ENCODE results near the gene ANKRD28.

The ANKRD28 gene

DNA sequence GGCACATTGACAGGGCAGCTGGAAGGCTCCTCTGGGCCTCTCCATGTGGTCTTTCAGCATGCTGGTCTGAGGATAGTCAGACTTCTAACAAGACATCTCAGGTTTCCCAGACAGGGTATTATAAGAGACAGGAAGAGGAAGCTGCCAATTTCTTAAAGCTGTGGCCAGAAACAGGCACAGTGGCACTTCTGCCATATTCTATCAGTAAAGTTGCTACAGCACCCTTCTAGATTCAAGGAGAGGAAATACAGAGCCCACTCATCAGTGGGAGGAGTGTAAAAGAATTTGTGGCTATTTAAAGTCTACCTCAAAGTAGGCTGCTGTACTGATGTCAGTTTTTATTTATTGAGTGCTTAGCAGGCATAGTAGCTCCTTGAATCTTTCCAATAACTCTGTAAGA, 140.8 kb downstream of the ANKRD28 start:
- no peak for DNase-seq

DNA sequence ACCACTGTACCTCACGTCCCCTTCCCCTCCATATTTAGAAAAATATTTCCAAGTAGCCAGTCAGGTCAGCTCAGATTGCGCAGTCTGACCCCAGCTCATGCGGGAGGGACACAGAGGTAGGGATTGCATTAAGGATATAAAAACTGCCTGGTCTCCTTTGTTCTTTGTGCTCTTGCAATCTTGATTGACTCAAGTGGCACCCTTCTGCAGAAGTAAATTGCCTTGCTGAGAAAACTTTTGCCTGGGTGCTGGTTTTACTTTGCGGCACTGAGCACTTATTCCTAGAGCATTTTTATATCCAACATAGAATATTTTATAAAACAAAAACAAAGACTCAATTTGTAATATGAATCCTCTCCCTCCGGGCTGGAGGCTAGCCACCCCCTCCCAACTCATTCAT, 141.4 kb downstream of the ANKRD28 start:
- no peak for DNase-seq

DNA sequence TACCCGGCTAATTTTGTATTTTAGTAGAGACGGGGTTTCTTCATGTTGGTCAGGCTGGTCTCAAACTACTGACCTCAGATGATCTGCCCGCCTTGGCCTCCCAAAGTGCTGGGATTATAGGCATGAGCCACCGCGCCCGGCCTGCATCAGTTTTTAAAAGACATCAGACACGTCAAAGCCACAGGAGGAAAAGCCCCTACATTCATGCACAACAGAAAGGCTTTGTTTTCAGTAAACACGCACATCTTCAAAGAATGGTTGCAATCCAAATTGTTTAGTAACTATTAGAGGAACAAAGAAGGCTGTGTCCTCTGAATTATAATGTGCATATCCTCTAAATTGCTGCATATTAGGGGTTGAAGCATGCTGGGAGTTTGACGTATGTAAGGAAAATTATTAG, 142.9 kb downstream of the ANKRD28 start:
- no peak for DNase-seq

DNA sequence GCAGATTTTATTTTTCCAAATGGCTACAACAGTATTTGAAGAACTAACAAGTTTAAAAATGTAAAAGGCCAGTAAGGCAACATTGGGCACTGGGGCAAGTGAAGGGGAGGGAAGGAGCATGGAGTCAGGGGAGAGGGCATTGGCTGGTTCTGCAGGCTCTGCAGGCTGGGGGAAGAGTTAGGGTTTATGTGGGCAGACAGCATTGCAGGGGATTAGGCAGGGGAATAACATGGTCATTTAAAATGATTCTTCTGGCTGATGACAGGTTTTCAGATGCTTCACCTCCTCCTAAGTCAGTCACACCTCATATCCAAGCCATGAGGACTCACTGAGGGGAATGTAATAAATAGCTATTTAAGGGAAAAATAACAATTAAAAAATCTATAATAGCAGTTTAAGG, 143.7 kb downstream of the ANKRD28 start:
- no peak for DNase-seq

DNA sequence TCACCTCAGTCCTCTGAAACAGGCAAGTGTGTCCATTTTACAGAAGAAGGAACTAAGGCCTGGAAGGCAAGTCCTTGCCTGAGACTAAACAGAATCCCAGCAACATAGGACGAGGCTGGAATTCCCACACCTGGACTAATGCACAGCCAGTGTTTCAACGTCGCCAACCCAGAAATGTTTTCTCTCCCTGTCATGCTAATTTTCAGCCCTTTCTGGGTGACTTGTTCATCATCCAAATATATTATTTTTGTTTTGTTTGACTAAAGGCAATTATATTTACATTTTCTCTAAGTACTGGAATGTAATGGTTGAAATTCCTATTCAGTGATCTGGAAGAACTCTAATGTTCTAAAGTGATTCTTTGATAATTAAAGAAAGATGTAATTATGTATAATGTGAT, 144.5 kb downstream of the ANKRD28 start:
- no peak for DNase-seq

DNA sequence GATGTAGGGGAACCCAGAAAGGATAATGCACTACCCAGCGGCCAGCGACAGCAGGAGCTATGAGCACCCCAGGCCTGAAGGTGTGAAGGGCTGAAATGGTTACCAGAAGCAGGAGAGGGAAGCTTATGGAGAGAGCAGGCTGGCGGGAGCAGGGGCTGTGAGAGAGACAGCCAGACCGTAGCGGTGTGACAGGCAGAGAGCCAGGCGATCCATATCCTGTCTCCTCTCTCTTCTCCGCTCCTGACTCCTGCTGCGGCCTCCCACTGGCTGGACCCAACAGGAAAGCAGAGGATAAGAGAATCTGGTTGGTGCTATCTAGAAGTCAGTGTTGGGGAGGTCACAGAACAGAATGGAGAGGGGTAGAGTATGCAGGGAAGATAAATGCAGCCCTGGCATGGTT, 146.4 kb downstream of the ANKRD28 start:
- no peak for DNase-seq

DNA sequence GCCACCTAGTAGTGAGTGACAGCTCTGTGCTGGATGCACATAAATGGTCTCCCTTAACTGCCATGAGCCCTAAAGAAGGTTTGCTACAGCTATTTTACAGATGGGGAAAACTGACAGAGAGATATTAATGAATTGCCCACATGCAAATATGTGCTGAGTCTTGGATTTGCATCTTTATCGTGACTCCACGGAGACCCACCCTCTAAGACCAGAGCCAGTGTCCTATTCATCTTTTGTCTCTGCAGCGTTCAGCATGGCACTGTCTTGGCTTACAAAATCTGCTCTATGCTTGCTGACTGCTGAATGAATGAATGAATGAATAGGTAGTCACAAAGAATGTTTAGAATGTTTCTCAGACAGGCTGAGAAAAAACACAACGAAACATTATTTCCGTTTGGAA, 147.9 kb downstream of the ANKRD28 start:
- DNase-seq: no peak

DNA sequence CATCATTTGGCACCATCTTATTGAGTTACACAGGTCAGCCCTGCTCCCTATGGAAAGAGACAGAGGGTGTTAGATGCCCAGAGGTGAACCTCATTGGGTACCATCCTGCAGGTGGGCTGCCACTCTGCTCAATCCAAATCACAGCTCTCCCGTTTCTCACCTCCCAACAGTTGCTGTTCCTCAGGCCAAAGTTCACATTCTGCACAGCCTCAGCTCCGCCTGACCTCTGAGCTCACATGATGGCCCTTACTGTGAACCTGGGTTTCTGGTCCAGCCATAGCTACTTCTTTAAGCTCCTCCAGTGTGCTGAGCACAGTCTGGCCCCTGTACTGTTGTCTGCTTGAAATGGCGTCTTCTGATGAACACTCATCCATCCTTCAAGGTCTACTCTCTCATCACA, 148.4 kb downstream of the ANKRD28 start:
- DNase-seq: no peak

DNA sequence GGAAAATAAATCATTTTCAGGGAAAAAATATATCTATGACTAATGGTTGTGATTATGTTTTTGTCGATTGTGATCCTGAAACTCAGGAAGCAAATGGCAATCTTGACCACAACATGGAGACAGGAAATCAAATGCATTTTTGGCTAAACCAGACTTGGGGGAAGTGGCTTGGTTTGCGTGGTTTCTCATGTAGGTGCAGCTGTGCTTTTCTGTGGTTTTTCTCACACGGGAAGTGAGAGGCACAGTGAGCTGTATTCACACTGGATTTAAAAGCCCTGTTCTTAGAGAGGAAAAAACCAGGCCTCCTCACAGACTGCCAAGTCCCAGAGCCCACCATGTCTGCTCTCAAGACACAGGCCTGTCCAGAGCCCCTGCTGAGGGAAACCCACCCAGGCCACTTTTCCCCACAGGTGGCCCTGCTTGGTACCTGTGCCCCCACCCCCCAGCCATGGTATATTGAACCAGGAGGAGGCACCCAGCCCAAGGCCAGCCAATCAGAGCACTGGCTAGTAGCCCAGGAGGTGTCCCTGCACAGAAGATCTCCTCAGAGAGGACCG, 150.1 kb downstream of the ANKRD28 start:
- DNase-seq: peak; percentile 66

DNA sequence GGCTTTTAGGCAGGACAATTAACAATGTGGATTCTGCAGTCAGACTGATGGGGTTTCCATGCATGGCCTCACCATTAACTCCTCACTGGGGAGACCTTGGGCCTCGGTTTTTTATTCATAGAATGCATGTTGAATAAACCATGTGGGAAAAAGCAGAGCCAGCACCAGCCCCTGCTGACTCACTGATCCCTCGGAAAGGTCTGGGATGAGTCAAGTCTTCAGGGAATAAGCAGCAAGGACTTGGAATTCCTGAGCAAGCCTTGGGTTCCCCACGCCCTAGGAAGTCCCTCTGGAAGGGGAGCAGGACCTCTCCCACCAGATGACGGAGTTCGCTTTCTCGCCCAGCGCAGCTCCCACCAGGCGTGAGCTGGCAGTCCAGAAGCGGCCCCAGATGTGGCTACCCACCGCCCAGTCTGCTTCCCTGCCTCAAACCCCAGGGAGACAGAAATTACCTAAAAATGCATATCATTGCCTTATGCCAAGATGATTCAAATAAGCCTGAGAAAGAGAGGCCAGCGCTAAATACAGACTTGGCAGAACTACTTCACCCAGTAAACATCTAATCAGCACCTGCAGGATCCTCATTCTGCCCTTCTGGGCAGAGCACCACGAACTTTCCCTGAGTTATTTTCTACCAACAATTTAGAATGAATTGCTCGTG, 150.8 kb downstream of the ANKRD28 start:
- DNase-seq: no peak

DNA sequence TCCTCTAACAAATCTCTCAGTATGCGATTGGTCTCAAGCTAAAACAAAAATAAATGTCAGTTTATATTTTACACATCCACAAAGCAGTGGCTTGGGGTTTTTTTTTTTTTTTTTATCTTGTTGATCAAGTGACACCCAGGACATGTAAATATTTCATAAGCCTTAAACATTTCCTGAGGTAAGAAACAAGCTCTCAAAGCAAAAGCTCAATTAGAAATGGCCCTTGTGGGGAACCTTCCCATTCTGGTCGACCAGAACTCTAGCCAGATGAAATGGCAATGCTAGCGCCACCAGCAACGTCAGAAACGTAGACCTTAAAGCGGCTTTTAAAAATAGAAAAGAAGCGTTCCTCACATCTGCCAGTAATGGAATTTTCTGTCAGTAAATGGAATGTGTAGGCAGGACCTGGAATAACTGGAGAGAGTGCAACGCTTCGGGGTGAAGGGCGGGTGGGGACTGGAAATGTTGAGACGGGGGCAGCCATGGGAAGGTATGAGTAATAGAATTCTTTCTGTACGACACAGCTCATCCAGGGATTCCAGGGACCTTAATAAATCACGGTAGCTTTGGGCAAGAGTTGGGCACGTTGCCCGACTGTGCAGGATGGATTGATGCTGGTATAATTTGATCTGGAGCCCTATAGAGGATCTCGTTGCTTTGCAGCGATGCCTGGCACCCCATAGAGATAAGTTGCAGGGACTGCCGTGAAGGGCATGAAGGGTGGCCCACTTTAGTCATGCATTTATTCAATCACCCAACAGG, 151.9 kb downstream of the ANKRD28 start:
- no peak for DNase-seq

DNA sequence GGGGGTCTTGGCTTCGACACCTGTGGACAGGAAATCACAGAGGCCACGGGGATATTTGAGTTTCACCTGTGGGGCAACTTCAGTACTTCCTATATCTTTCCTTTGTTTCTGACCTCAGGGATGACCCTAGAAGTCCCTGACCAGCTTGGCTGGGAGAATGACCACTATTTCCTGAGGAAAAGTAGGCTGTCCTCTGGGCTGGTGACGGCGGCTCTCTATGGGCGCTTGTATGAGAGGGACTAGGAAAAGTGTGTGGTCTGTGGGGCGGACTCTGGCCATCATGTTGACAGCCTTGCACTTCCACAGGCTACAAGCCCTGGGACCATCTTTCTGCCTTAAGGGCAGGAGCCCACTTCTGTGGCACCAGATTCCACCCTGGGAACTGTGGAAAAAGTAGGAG, 152.5 kb downstream of the ANKRD28 start:
- no peak for DNase-seq

DNA sequence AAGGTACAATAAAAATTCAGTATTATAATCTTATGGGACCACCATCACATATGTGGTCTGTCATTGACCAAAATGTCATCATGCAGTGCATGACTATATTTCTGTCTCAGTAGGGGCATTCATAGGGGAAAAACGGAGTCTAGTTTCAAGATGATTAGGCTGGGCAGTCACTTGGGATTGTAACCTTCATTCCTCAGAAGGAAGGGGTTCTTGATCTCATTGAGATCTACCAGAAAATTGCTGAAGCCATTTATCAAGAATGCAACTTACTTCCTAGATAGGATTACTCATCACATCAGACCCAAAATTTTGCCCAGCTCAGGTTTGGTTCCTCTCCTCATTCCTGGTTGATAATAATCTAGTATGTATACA, 158.9 kb downstream of the ANKRD28 start:
- no peak for DNase-seq

DNA sequence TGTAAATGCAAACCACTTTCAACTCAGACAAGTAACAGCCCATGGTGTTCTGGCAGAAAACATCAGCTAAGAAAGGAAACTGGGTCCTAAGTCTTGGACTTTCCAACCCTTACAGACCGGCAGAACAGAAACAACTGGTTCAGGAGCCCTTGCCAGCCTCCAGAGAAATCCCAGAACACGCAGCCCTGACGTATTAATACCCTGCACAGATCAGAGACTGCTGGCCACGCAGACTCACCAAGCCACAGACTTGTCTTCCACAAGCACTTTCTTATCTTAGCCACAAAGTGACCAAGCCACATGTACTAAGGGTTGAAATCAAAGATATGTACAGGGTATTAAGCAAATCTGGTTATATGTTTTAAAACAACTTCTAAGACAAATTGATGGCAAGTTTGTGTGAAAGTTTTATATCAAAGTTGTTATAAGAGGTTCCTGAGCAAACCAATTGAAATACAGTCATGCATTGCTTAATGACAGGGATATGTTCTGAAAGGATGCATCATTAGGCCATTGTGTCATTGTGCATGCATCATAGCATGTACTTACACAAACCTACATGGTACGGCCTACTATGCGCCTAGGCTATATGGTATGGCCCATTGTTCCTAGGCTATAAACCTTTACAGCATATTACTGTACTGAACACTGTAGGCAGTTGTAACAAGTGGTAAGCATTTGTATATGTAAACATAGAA, 159.4 kb downstream of the ANKRD28 start:
- no peak for DNase-seq

DNA sequence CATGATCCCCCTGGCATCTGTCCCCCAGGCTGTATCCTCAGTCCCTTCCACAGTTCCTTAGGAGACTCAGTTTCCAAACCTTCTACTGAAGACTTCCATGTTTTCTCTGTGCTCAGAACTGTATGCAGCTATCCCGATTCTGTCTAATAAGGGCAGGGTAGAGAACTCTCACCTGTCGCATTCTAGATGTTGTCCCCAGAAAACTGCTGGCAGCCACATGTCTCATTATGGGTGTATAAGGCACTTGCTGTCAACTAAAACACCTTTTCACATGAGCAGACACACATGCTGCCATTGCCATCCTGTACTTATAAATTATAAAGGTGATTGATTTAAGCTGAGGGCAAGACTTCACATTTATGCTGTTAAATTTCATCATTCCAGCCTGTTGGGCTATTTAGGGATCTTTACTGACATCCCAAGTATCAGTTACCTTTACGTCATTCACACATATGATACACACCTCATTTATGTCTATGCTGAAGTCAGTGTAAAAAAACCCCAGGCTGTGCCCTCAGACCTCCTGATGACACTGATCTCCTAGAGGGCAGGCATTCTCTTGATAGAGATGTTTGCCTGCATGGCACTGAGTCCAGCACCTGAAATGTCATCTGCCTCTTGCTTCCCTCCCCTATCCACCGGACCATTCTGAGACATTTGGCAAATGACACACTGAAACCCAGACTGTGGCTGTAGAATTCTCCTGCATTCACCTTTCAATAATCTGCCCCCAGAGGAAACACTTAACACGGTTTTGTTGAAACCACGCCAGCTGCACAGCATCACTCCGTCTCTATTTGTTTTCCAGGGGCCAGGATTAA, 160.4 kb downstream of the ANKRD28 start:
- no peak for DNase-seq

DNA sequence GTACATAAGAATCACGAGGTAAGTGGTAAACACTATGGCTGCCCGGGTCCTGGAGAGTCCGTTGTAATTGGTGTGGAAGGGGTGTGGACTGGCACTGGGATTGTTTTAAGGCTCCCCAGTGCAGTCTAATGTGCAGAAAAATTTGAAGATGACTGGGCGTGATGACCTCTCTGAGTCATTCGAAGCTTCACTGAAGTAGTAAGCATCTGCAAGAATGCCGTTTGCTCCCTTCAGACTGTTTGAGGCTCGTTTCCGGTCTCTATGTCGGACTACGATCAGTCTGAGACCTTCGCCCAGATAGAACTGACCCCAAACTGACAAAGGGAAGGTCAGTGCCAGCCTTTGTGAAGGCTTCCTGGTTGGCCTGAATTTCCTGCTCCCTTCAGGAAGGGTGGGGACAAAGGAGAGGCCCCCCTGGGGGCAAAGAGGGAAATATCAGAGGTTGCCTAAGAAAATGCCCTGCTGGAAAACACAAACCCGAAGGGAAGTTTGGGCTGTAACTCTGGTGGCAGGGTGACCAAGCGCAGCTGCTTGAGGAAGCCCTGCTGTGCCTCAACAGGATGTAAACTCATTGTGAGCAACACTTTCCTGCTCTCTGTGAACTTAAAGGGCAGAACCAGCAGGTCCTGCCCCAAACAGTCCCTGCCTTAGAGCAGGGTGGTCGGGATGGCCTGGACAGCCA, 161.6 kb downstream of the ANKRD28 start:
- DNase-seq: peak; percentile 13

DNA sequence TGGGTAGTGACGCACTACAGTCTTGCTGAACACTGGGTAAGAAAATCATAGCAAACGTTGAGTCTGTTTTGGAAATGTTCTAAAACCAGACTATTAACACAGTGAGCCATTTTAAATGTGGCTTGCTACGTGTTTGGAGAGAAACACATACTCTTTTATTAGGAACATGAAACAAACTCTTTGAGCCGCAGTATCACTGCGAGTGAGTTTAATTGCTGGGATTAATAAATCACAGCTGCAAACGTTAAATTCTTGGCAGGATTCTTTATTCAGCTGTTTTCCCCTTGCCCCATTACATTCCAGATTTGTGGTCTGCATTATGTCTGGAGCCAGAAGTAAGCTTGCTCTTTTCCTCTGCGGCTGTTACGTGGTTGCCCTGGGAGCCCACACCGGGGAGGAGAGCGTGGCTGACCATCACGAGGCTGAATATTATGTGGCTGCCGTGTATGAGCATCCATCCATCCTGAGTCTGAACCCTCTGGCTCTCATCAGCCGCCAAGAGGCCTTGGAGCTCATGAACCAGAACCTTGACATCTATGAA, 162.6 kb downstream of the ANKRD28 start:
- no peak for DNase-seq

DNA sequence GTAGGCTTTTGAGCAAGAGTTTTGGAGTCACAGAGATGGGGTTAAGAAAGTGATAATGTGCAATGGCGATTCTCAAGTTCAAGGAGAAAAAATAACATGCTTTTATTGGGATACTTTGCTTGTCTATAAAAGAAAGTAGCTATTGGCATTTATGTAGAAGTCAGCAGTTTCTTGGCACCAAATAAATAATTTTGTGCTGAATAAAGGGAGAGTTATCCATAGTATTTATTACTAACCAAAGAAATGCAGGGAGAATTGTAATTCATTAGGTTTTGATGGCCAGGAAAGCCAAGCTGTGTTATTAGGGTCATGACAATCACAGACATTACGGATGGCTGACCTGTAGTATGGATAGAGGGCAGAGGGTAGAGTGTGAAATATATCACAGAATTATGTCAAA, 163.1 kb downstream of the ANKRD28 start:
- DNase-seq: no peak

DNA sequence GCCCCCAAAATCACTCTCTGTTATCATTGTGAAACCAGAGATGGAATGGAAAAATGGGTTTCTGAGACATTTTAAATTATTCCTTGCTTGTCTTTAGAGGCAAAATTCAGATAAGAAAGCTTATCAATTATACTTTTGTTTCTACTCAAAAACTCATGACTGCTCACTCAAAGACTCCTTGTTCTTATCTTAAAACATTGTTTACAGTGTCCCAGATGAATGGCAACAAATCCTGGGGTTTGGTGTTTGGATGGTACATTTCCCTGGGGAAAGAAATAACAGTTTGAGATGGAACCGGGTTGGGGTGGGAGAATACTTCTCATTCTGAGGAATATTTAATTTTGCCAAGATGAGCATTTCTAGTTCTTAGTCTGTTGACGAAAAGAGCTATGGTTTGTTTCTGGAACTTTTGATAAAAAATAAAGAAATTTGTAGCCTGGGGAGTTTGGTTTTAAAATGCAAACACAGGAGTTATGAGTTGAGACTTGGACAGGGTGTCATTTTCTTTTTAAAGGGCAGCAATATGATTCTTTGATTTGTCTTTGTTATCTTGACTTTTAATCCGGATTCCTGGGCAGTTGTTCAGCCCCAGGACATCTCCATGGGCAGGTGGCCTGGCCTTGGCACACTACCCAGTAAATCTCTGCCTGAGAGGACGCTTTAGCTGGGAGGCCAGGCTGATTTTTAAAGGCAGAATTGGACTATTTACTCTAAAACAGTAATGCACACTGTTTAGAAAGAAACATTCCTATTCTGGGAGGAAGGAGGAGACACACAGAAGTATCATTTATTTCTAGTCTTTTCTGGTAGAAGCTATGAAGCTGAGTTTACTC, 163.8 kb downstream of the ANKRD28 start:
- no peak for DNase-seq

DNA sequence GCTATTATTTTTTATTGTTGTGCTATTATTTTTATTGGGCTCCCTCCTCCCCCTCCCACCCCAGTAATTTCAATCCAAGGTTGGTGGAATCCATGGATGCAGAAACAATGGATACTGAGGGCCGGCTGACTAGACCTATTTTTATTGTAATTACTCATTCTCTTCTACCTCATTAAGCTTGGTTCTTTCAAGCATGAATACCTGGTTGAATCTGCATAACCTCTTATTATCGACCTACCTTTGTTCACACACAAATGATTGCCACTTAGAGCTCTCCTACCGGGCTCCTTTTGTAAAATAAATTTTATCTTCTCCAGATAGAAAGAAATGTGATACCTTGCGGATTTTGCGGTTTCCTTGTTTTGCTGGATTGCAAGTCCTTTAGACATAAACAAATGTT, 164.6 kb downstream of the ANKRD28 start:
- DNase-seq: no peak

DNA sequence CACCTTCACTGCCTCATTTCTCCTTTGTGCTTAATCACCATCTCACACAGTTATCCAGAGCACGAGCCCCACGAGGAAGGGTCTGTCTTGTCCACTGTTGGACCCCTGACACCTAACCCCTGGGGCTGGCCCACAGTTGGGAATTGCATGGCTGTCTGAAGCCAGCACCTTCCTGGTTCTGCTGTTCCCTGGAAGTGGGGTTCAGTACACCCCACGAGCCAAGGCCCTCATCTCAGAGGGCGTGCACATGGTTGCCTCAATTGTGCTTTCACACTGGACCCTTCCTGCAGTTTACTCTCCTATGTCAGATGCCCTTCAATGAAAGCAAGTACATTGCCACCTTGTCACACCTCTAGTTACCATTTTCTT, 165.6 kb downstream of the ANKRD28 start:
- DNase-seq: no peak
